MCF 10A (cell line): ENCODE data around the gene RFX3. TPM values are rescaled to one million over a fixed set of nuclear protein-coding genes. Genes with fewer than 3 reads are reported as not detected.

Experiments used
- BruUV-seq: library from RNA; stranded (reverse); fragments of 400-500 nt; replicated peaks from 2 replicates; lab custom pipeline; 2021; lab: Mats Ljungman, UMichigan
- CTCF ChIA-PET: fragments of 300-600 bp; sonication (Branson Sonifier 250); formaldehyde crosslinking; extraction: SDS; loops from one replicate; lab custom pipeline; 2021; ENCODE audit warnings: antibody characterized with exemption, inconsistent platforms; lab: Yijun Ruan, JAX
- POLR2A ChIA-PET: fragments of 300-600, 350-650 bp; sonication (Branson Sonifier 250); formaldehyde crosslinking; extraction: SDS; loops from one replicate; lab custom pipeline; 2020; ENCODE audit warnings: antibody characterized with exemption, inconsistent platforms; lab: Yijun Ruan, JAX
- DNase-seq: peaks from one replicate; pipeline ENCODE4 v3.0.0-alpha.2; 2018; ENCODE audit not compliant: unreplicated experiment
- H3K27ac Mint-ChIP-seq: one replicate; pipeline ENCODE4 v1.8.0; 2022; ENCODE audit warnings: mild to moderate bottlenecking, low read depth, mixed read lengths; ENCODE audit not compliant: unreplicated experiment
- H3K27me3 Mint-ChIP-seq: one replicate; pipeline ENCODE4 v1.8.0; 2022; ENCODE audit warnings: mixed read lengths; ENCODE audit not compliant: insufficient read depth, unreplicated experiment
- H3K36me3 Mint-ChIP-seq: one replicate; pipeline ENCODE4 v1.8.0; 2022; ENCODE audit warnings: mild to moderate bottlenecking, moderate library complexity, mixed read lengths; ENCODE audit not compliant: insufficient read depth, unreplicated experiment
- H3K4me1 Mint-ChIP-seq: one replicate; pipeline ENCODE4 v1.8.0; 2022; ENCODE audit warnings: mixed read lengths; ENCODE audit not compliant: insufficient read depth, unreplicated experiment
- H3K4me3 Mint-ChIP-seq: one replicate; pipeline ENCODE4 v1.8.0; 2022; ENCODE audit warnings: mild to moderate bottlenecking, moderate library complexity, mixed read lengths; ENCODE audit not compliant: unreplicated experiment
- H3K9me3 Mint-ChIP-seq: one replicate; pipeline ENCODE4 v1.8.0; 2022; ENCODE audit warnings: mixed read lengths; ENCODE audit not compliant: unreplicated experiment
- CTCF ChIP-seq: fragments of 200-600 bp; IDR thresholded peaks from one replicate; pipeline ENCODE4 v1.8.0; 2022; ENCODE audit warnings: antibody characterized with exemption, mild to moderate bottlenecking; ENCODE audit not compliant: unreplicated experiment
- intact Hi-C: fragments of 100-400 bp; cut with micrococcal nuclease; formaldehyde crosslinking; loops from 2 replicates; pipeline ENCODE4 v1.14.1; 2022
- total RNA-seq: library from RNA; stranded (reverse); gene quantifications from 2 replicates; pipeline ENCODE4 v1.2.3, GENCODE V29; 2022

Gene RFX3
- total RNA-seq, 1 experiment from 2014 or later: 9.7 TPM

- H3K27ac Mint-ChIP-seq: no peak overlapping the region
- no peaks in the 10 kb centered on the region for H3K27me3 Mint-ChIP-seq
- H3K4me3 Mint-ChIP-seq: no peak overlapping the region
- CTCF ChIA-PET: interaction anchor here (0.5 to 9.1 kb wide), 48 partner anchors 8 to 1126 kb away, joined by 3 to 176 read pairs (median 4); no protein-coding TSS in a partner anchor
- DNase-seq: no peak
- no TSS peak for BruUV-seq
- TF ChIP-seq CTCF: no peak
- POLR2A ChIA-PET: interaction anchor here (1.2 to 1.5 kb wide), 4 partner anchors 27 to 283 kb away, joined by 3 to 6 read pairs (median 4); no protein-coding TSS in a partner anchor
- intact Hi-C loops: loop anchor here (5.0 to 10.0 kb wide), 2 partner anchors 286 to 1134 kb away; partner anchors contain the start of gene RFX3
- H3K9me3 Mint-ChIP-seq: no peaks in the 10 kb centered on the region
- H3K36me3 Mint-ChIP-seq: no peaks in the 10 kb centered on the region
- peaks cover 9% of the 10 kb centered on the region for H3K4me1 Mint-ChIP-seq
Measured at GRCh38 chr9:3241290-3241689, 284.5 kb downstream of the RFX3 start.

- no TSS peak for BruUV-seq
- ChIA-PET POLR2A (interaction anchor here (1.2 to 1.5 kb wide), 4 partner anchors 28 to 283 kb away, joined by 3 to 6 read pairs (median 4); no protein-coding TSS in a partner anchor), CTCF (interaction anchor here (0.5 to 9.1 kb wide), 45 partner anchors 9 to 1126 kb away, joined by 3 to 176 read pairs (median 4); no protein-coding TSS in a partner anchor)
- no peak overlapping the region for H3K27ac Mint-ChIP-seq
- intact Hi-C loops: loop anchor here (1.0 to 10.0 kb wide), 3 partner anchors 201 to 1134 kb away; partner anchors contain the start of gene RFX3
- peaks cover 9% of the 10 kb centered on the region for H3K4me1 Mint-ChIP-seq
- peak; percentile 67 for TF ChIP-seq CTCF
- H3K9me3 Mint-ChIP-seq: no peaks in the 10 kb centered on the region
- H3K4me3 Mint-ChIP-seq: no peak overlapping the region
- DNase-seq: peak; percentile 70
- no peaks in the 10 kb centered on the region for H3K27me3 Mint-ChIP-seq
- H3K36me3 Mint-ChIP-seq: no peaks in the 10 kb centered on the region
Measured at GRCh38 chr9:3240656-3241268, 285.0 kb downstream of the RFX3 start.

- Mint-ChIP-seq H3K36me3 (no peaks in the 10 kb centered on the region), H3K4me3 (no peak overlapping the region), H3K9me3 (peaks cover 6% of the 10 kb centered on the region), H3K4me1 (peaks cover 9% of the 10 kb centered on the region), H3K27ac (no peak overlapping the region), H3K27me3 (no peaks in the 10 kb centered on the region)
- CTCF ChIA-PET: interaction anchor here (0.6 to 9.1 kb wide), 7 partner anchors 9 to 208 kb away, joined by 3 to 176 read pairs (median 4); no protein-coding TSS in a partner anchor
- intact Hi-C loops: no loop called here
- no TSS peak for BruUV-seq
- DNase-seq: no peak
- no peak for TF ChIP-seq CTCF
- POLR2A ChIA-PET: no interaction called here
Measured at GRCh38 chr9:3239240-3239639, 286.6 kb downstream of the RFX3 start.

- CTCF ChIA-PET: interaction anchor here (0.6 to 9.1 kb wide), 7 partner anchors 10 to 1083 kb away, joined by 3 to 176 read pairs (median 3); no protein-coding TSS in a partner anchor
- intact Hi-C loops: no loop called here
- H3K27me3 Mint-ChIP-seq: no peaks in the 10 kb centered on the region
- peaks cover 6% of the 10 kb centered on the region for H3K9me3 Mint-ChIP-seq
- POLR2A ChIA-PET: interaction anchor here (0.7 kb wide), 2 partner anchors 277 to 1078 kb away, joined by 3 read pairs; no protein-coding TSS in a partner anchor
- no peak for TF ChIP-seq CTCF
- no peak for DNase-seq
- H3K27ac Mint-ChIP-seq: no peak overlapping the region
- H3K36me3 Mint-ChIP-seq: no peaks in the 10 kb centered on the region
- no TSS peak for BruUV-seq
- H3K4me1 Mint-ChIP-seq: peaks cover 9% of the 10 kb centered on the region
- H3K4me3 Mint-ChIP-seq: no peak overlapping the region
Measured at GRCh38 chr9:3238236-3238635, 287.6 kb downstream of the RFX3 start.
